Neural cell (in vitro differentiated cells): Measurements from ENCODE around the gene NR2C2AP.

Experiments
- EZH2 ChIP-seq: fragments of 200-600, 300-800 bp; shearing (Covaris generic), sonication (generic); IDR thresholded peaks from 2 replicates; pipeline ENCODE4 v1.6.1; 2014; ENCODE audit warnings: antibody characterized with exemption, low read length, borderline replicate concordance, mild to moderate bottlenecking; ENCODE audit not compliant: insufficient read depth, poor library complexity, severe bottlenecking
- POLR2AphosphoS5 ChIP-seq: IDR thresholded peaks from 2 replicates; pipeline ENCODE4 v1.6.1; 2012
- TF ChIP-seq, protein P1 (sequence below): fragments of 450-650 bp; IDR thresholded peaks from 2 replicates; pipeline ENCODE4 v1.5.1; 2014; ENCODE audit warnings: antibody characterized with exemption, mild to moderate bottlenecking, moderate library complexity; ENCODE audit not compliant: poor library complexity, severe bottlenecking
- TF ChIP-seq, protein P2 (sequence below): IDR thresholded peaks from 2 replicates; pipeline ENCODE4 v1.6.1; 2012; ENCODE audit warnings: borderline replicate concordance

DNA sequence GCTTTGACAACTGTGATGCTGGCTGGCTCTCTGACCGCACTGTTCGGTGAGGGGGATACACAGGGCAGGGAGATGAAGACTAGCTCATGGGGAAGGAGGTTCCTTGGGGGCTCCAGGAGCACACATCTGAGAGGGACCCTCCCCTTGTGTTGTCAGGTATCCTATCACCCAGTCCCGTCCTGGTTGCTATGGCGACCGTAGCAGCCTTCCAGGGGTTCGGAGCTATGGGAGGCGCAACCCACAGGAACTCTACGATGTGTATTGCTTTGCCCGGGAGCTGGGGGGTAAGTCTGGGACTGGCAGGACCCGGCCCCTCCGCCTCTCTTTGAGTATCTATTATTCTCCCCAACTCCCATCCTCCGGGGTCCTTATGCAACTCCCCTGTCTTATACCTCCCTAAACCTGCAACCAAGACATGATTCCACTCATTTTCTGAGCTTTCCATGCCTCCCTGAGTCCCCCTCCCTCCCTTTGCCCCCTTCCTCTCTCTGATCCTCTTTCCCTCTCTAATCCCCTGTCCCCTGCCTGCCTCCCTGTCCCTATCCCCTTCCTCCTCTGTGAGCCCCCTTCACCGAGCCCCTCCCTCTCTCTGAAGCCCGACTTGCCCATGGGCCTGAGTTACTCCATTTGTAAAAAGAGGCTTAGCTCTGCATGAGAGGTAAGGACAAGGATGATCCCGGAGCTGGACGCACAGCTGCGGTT, 21.1 kb upstream of the NR2C2AP start:
- TF ChIP-seq, protein P1, sequence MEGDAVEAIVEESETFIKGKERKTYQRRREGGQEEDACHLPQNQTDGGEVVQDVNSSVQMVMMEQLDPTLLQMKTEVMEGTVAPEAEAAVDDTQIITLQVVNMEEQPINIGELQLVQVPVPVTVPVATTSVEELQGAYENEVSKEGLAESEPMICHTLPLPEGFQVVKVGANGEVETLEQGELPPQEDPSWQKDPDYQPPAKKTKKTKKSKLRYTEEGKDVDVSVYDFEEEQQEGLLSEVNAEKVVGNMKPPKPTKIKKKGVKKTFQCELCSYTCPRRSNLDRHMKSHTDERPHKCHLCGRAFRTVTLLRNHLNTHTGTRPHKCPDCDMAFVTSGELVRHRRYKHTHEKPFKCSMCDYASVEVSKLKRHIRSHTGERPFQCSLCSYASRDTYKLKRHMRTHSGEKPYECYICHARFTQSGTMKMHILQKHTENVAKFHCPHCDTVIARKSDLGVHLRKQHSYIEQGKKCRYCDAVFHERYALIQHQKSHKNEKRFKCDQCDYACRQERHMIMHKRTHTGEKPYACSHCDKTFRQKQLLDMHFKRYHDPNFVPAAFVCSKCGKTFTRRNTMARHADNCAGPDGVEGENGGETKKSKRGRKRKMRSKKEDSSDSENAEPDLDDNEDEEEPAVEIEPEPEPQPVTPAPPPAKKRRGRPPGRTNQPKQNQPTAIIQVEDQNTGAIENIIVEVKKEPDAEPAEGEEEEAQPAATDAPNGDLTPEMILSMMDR: no peak
- TF ChIP-seq EZH2 (no peak), POLR2AphosphoS5 (no peak)
- TF ChIP-seq, protein P2, sequence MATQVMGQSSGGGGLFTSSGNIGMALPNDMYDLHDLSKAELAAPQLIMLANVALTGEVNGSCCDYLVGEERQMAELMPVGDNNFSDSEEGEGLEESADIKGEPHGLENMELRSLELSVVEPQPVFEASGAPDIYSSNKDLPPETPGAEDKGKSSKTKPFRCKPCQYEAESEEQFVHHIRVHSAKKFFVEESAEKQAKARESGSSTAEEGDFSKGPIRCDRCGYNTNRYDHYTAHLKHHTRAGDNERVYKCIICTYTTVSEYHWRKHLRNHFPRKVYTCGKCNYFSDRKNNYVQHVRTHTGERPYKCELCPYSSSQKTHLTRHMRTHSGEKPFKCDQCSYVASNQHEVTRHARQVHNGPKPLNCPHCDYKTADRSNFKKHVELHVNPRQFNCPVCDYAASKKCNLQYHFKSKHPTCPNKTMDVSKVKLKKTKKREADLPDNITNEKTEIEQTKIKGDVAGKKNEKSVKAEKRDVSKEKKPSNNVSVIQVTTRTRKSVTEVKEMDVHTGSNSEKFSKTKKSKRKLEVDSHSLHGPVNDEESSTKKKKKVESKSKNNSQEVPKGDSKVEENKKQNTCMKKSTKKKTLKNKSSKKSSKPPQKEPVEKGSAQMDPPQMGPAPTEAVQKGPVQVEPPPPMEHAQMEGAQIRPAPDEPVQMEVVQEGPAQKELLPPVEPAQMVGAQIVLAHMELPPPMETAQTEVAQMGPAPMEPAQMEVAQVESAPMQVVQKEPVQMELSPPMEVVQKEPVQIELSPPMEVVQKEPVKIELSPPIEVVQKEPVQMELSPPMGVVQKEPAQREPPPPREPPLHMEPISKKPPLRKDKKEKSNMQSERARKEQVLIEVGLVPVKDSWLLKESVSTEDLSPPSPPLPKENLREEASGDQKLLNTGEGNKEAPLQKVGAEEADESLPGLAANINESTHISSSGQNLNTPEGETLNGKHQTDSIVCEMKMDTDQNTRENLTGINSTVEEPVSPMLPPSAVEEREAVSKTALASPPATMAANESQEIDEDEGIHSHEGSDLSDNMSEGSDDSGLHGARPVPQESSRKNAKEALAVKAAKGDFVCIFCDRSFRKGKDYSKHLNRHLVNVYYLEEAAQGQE: no peak
